ENCODE measurements around the gene VWCE. TPM values are rescaled to one million over a fixed set of nuclear protein-coding genes. Genes with fewer than 3 reads are reported as not detected.

Gene VWCE
- total and polyA plus RNA-seq, 9 of the 15 experiments (the other 6 are each of a cell fraction or from before 2014, with no cell fraction given): 0.06 to 1.6 (median 0.63) TPM; not detected in 1

DNA sequence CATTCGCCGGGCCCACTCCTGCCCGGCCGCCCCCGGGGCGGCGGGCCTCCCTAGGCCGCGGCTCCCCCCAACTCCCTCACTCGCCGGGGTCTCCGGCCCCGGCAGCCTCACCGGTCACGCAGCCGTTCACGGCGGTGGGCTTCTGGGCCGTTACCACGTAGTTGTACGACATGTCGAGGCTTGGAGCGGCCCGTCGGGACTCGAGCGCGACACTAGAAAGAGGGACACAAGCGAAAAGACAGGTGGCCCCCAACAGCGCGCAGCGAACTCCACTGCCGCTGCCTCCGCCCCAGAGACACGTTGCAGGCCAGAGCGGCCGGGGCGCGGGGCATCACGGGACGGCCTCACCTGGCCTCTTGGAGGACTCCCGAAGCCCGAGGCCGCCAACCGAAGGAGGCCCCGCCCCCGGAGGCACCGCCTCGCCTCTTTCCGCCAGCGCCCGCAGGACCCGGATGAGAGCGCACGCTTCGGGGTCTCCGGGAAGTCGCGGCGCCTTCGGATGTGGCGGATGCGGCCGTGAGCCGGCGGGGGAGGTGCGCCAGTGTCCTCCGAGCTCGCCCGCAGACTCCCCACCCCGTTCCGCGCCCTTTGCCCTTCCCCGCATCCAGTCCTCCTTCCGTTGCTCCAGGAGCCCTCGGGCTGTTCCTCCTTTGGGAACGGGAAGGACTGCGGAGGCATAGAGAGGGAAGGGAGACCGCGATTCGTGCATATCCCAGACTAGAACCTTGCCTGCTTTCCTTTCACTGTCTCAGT is 37.9 kb upstream of the VWCE start, which contains the start of the genes DDB1 and TKFC (continued):
- TF ChIP-seq PRDM10 (IDR thresholded peaks at IDR 0.05; ENCODE audit: partially characterized antibody) (no peak), GABPA (tag; conservative IDR thresholded peaks at IDR 0.05; ENCODE audit: low read depth) (peak; percentile 73), KAT2B (IDR thresholded peaks at IDR 0.05; ENCODE audit: low read depth, low read length) (no peak), ZBED1 (IDR thresholded peaks at IDR 0.05) (0 out of 2 replicates have a peak, but pooled peaks have one; percentile 65), SETDB1 (IDR thresholded peaks at IDR 0.05; ENCODE audit: low read length) (peak; percentile 32), RCOR1 (IDR thresholded peaks at IDR 0.05; ENCODE audit: borderline replicate concordance in 1 of 2, low read depth in 2 of 2, low read length in 2 of 2) (peak in 1 of 2 experiments; percentile 24; a peak in 1 of 4 replicates), GTF2F1 (IDR thresholded peaks at IDR 0.05; ENCODE audit: low read depth, low read length) (peak; percentile 75; the same call in 1 of the 2 replicates), KDM1A (IDR thresholded peaks at IDR 0.05) (no peak), NR2C2 (CRISPR knock-in tag; IDR thresholded peaks at IDR 0.05) (peak; percentile 79; the same call in 1 of the 2 replicates), NR2C2 (tag; IDR thresholded peaks at IDR 0.05) (peak; percentile 71; the same call in 1 of the 2 replicates), ZNF280A (IDR thresholded peaks at IDR 0.05; ENCODE audit: low read depth, partially characterized antibody) (no peak), RUNX1 (IDR thresholded peaks at IDR 0.05; ENCODE audit: low read depth) (no peak; the same call in 1 of the 2 replicates), ZNF3 (CRISPR knock-in tag; IDR thresholded peaks at IDR 0.05) (no peak), SPI1 (IDR thresholded peaks at IDR 0.05; ENCODE audit: borderline replicate concordance, low read depth, low read length) (peak; percentile 32; the same call in 1 of the 2 replicates), CBX3 (IDR thresholded peaks at IDR 0.05; ENCODE audit: borderline replicate concordance in 1 of 2, low read length in 2 of 2) (peak in 1 of 2 experiments; percentile 15; a peak in 1 of 3 replicates), CAMTA2 (CRISPR knock-in tag; conservative IDR thresholded peaks at IDR 0.05) (no peak), EGR1 (conservative IDR thresholded peaks at IDR 0.05) (peak; percentile 62; the same call in 1 of the 2 replicates), HCFC1 (IDR thresholded peaks at IDR 0.05; ENCODE audit: low read depth, low read length) (peak; percentile 77), SP1 (CRISPR knock-in tag; IDR thresholded peaks at IDR 0.05) (peak; percentile 73; the same call in 1 of the 2 replicates)
- TF ChIP-seq, protein P1, sequence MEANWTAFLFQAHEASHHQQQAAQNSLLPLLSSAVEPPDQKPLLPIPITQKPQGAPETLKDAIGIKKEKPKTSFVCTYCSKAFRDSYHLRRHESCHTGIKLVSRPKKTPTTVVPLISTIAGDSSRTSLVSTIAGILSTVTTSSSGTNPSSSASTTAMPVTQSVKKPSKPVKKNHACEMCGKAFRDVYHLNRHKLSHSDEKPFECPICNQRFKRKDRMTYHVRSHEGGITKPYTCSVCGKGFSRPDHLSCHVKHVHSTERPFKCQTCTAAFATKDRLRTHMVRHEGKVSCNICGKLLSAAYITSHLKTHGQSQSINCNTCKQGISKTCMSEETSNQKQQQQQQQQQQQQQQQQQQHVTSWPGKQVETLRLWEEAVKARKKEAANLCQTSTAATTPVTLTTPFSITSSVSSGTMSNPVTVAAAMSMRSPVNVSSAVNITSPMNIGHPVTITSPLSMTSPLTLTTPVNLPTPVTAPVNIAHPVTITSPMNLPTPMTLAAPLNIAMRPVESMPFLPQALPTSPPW (CRISPR knock-in tag; IDR thresholded peaks at IDR 0.05): peak; percentile 47; the same call in 1 of the 2 replicates
